Body of pancreas (tissue), 4 donors: ENCODE results near the gene SPOUT1.
"Not testable (repeated sequence)": the region's sequence is repeated elsewhere in the genome, so short reads cannot be mapped to it uniquely, and the experiment has no call there.

Experiments
- POLR2A ChIP-seq, 3 donors: fragments of 450-650 bp; IDR thresholded peaks; one replicate each; pipeline ENCODE4 v1.6.1; 2016; ENCODE audit warnings: antibody characterized with exemption in 3 of 3, mild to moderate bottlenecking in 2 of 3
- TF ChIP-seq, protein P1 (sequence below), 7 experiments: fragments of 450-650 bp in 4 of 7; fragments of 200-600 bp in 3 of 7; sonication (generic) in 3 of 7; IDR thresholded peaks; one replicate each; pipeline ENCODE4 v1.5.1; 2016 to 2019; ENCODE audit warnings: antibody characterized with exemption in 7 of 7

DNA sequence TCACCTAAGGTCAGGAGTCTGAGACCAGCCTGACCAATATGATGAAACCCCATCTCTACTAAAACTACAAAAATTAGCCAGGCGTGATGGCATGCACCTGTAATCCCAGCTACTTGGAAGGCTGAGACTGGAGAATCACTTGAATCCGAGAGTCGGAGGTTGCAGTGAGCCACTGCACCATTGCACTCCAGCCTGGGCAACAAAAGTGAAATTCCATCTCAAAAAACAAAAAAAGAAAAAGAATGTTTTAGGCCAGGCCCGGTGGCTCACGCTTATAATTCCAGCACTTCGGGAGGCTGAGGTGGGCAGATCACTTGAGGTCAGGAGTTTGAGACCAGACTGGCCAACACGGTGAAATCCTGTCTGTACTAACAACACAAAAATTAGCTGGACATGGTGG lies 28.9 kb upstream of the SPOUT1 start:
- TF ChIP-seq, protein P1, sequence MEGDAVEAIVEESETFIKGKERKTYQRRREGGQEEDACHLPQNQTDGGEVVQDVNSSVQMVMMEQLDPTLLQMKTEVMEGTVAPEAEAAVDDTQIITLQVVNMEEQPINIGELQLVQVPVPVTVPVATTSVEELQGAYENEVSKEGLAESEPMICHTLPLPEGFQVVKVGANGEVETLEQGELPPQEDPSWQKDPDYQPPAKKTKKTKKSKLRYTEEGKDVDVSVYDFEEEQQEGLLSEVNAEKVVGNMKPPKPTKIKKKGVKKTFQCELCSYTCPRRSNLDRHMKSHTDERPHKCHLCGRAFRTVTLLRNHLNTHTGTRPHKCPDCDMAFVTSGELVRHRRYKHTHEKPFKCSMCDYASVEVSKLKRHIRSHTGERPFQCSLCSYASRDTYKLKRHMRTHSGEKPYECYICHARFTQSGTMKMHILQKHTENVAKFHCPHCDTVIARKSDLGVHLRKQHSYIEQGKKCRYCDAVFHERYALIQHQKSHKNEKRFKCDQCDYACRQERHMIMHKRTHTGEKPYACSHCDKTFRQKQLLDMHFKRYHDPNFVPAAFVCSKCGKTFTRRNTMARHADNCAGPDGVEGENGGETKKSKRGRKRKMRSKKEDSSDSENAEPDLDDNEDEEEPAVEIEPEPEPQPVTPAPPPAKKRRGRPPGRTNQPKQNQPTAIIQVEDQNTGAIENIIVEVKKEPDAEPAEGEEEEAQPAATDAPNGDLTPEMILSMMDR (IDR thresholded peaks at IDR 0.05): not testable (repeated sequence)
- TF ChIP-seq POLR2A (IDR thresholded peaks at IDR 0.05): not testable (repeated sequence)
